Skin of body (tissue), 2 donors: ENCODE measurements around the gene NCAM2. TPM values are rescaled to one million over a fixed set of nuclear protein-coding genes. Genes with fewer than 3 reads are reported as not detected.

ENCODE experiments used
- DNase-seq: peaks from one replicate; lab custom pipeline; 2025; lab: John Stamatoyannopoulos, UW
- total RNA-seq: library from RNA; depleted of rRNA; stranded (reverse); fragments of >200 nt; gene quantifications from one replicate; pipeline ENCODE4 v1.2.3, GENCODE V29; 2014

The NCAM2 gene
- total RNA-seq, 1 donor from 2014 or later = 7.1 TPM

DNA sequence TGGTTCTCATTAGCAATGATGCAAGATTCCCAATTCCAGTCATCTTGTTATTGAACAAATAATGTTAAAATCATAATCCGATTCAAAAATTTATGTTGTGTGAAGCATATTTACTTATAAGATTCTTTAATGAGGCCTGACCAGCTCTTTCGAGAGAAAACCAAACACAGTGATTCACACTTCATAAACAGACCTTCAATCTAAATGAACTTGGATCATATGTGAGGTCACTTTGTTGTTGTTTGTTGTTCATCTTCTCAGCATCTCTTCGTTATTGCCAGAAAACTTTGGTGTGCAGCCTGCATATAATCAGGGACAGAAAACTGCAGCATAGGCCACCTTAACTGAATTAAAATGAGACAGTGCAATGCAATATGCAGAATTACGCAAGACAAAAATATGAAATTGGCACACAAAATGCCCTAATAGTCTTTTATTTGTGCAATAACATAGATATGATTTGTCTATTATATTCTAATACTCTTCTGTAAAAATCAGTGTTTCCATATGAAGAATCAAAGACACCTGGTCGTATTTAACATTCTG lies 30.1 kb downstream of the NCAM2 start:
- peak; percentile 80 for DNase-seq

DNA sequence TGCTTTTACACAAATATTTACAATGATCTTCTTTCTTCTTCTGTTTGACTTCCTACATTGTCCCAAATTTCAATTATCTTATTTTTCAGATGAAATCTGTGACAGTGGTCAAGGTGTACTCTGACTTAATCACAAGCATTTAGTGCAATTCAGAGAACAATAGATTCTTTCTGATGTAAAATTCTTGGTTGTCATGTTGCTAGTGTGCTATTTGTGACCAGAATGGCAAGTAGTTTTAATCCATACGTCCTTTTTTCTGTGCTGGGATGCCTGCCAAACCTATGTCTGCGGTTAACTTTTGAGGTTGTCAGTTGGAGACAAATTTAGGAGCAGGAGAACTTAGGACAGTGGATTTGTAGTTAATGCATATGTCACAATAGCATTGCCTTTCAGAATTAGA lies 31.0 kb downstream of the NCAM2 start:
- no peak for DNase-seq

GRCh38 chr21:21030311-21030710 lies 32.1 kb downstream of the NCAM2 start:
- DNase-seq = no peak

GRCh38 chr21:21034036-21034435 lies 35.8 kb downstream of the NCAM2 start:
- DNase-seq = no peak

GRCh38 chr21:21039624-21040170 lies 41.5 kb downstream of the NCAM2 start:
- DNase-seq = no peak

GRCh38 chr21:21045518-21045917 lies 47.3 kb downstream of the NCAM2 start:
- no peak for DNase-seq

GRCh38 chr21:21046063-21046462 lies 47.9 kb downstream of the NCAM2 start:
- DNase-seq = no peak

DNA sequence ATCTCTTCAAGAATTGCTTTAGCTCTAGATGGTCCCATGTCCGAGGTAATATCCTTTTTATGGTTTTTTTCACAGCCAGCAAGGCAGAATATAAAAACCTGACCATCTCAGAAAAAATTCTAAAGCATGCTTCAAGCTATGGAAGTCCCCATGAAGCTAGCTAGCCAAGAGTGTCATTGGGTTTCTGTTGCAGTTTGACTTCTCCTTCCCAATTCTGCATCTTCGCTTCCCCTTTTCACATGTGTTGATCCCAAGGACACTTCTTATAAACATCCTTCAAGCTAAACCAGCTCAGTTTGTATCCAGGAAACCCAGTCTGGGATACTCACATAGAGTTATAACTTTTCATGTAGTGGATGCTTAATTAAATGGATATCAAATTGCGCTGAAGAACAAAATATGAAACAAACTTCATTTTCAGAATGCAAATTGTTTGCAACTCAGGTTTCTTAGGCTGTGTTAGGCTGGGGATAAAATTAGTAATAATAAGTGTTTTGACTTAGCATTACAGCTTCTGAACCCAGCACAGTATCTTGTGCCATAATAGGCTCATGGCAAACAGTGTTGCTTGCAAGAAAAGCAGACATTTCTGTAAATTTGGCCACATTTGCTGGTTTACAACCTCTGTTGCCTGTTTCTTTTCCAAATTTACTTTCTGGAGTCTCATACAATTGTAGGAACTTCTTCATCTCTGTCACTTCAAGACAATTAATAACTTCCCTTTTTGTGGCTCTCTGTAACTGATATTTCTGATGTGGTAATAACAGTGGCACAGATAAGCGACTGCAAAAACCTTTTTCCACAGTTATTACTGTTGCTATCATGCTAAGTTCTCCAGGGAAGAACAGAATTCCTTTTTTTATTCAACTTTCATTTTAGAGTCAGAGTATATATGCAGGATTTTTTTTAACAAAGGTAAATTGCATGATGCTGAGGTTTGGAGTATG lies 53.2 kb downstream of the NCAM2 start:
- DNase-seq = no peak

DNA sequence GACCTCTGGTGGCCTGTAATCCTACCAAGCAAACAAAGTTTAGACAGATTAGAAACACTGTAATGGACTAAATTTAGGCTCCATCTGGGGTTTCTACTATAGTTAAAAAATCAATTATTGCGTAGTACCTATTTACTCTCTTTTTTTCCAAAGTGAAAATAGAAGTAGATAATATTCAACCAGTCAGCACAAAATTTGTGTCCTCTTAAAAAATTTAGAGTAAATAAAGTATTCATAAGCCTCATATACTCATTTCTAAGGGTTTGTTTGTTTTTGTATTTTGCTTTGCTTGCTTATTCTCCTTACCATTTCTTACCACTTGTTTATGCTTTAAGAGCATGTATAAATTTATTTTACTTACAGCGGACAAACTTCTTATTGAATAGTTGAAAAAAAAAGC lies 54.5 kb downstream of the NCAM2 start:
- DNase-seq = no peak

DNA sequence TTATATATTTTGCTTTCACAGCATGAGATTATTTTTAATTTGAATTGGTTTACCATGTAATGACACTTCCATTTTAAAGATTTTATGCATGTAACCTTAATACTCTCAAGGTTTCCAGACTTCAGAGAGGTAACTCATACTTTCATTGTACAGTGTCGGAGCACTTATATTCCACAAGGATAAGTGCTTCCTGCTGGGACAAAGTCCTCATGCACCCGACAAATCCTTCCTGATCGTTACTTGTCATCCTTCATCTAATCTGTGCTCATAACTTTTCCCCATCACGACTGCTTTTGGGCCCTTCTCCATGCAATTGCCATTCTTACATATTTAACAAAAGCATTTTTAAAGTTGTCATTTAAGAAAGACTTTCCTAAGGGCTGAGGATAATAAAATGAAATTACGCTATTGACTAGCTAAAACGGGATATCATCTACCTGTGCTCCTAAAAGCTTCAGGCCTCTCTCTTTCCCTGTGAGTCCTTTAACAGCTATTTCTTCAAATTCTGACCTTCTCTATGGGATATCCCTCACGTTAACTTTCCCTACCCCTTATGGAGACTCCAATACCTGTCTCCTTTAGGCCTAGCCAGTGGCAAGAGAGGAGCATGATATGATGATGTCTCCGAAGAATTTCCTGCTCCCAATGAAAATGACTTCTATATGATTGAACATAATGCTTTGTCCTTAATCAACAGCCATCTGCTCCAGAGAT lies 59.3 kb downstream of the NCAM2 start:
- DNase-seq = no peak

- DNase-seq = no peak
Observed at GRCh38 chr21:21063828-21064227, 65.6 kb downstream of the NCAM2 start.

GRCh38 chr21:21064353-21064752 lies 66.1 kb downstream of the NCAM2 start:
- DNase-seq = no peak

GRCh38 chr21:21067375-21067774 lies 69.2 kb downstream of the NCAM2 start:
- DNase-seq = no peak

DNA sequence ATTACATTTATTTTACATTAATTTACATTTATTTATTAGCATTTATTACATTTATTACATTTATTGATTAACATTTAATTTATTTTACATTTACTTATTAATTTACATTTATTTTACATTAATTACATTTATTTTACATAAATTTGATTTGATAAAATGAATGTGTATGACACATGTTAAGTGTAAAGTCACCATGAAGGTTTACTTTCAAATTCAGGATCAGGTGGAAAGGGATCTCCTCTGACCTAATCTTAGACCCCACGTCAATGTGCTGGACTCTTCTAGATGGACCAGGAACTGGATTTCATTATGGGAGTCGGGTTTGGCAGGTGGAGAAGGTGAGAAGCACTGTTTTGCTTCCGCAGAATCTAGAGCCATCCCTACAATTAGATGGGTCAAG lies 76.1 kb downstream of the NCAM2 start:
- DNase-seq = no peak

DNA sequence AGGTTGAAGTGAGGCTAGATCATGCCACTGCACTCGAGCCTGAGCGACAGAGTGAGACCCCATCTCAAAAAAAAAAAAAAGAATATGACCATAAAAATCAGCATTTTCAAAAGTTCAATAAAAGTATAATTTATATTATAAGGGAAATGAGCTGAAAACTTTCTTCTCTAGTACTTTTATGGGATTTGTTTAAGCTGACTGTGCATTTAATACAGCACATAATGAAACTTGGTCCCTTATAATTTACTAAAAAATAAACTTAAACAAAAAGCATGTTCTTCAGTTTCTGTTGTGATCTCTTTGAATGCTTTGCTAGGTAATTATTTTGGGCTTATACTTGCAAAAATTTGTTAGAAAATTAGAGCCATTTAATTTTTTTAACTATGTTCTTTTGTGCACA lies 77.8 kb downstream of the NCAM2 start:
- DNase-seq = no peak

- no peak for DNase-seq
Observed at GRCh38 chr21:21076491-21076890, 78.3 kb downstream of the NCAM2 start.

DNA sequence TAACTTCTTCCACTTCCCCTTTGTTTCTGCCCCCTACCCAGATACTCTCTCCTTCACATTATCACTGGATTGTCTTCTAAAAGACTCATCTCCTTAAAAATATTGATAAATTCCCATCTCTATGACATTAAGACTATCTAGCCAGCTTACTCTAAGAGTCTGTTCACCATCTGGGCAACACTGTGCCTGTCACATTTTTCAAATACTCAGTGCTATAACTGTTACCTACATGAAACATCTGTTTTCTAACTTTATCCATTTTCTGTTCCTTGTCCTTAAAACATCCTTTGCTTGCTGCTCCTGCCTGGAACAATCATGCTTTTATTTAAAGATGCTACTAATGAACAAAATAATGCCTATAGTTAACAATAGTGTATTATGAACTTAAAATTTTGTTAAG lies 81.4 kb downstream of the NCAM2 start:
- DNase-seq = no peak

DNA sequence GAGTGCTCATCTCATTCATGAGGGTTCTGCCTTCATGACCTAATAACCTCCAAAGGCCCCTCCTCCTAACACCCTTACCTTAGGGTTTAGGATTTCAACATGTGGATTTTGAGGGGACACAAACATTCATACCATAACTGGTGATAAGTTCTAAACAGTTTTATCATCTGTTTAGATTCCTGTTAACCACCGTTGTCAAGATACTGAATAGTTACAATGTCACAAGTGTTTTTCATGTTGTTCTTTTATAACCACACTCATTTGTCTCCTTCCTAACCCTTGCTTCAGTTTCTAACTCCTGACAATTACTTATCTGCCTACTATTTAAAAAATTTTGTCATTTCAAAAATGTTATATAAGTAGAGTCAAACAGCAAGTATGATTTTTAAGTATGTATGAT lies 86.0 kb downstream of the NCAM2 start:
- DNase-seq = no peak

DNA sequence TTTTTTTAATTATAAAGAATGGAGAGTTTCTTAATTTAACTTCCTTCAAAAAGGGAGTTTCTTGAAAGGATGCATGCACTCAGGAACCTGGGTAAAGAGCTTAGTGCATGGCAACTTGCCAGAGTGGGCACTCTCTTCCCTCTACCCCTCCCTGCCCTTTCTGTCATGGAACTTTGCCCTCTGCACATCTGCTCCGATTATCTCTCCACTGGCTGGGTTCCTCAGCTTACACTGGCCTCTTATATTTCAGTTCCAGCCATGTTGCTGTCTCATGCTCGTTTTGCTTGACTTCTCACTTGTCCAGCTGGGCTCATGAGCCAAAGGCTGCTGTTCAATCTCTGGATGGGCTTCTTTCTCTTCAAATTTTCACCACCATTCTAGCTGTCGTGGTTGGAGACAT lies 87.0 kb downstream of the NCAM2 start:
- no peak for DNase-seq

GRCh38 chr21:21096956-21097355 lies 98.7 kb downstream of the NCAM2 start:
- DNase-seq = no peak

- DNase-seq = no peak
Observed at GRCh38 chr21:21097466-21097865, 99.3 kb downstream of the NCAM2 start.

DNA sequence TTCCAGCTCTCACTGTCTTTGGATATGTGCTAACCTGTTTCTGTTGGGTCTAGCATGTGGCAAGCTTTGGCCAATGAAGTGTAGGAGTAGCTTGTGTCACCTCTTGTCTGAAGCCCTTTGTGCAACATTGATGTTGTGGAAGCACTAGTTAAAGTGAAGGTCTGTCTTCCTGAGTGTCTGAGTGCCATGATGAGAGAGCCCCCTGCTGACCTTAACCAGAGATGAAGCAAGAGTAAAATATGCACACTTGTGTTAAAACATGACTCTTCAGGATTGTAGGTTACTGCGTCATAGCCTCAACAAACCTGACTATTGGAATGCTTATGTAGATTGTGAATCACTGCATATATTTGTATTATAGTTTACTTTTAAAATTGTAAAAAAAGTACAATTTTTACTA lies 103.7 kb downstream of the NCAM2 start:
- DNase-seq = peak; percentile 31
